Endothelial cell of umbilical vein (primary cell): Measurements from ENCODE around the gene ITGB8. TPM values are rescaled to one million over a fixed set of nuclear protein-coding genes. Genes with fewer than 3 reads are reported as not detected.

Source experiments
- BruUV-seq: library from RNA; stranded (reverse); fragments of 400-500 nt; replicated peaks from 2 replicates; lab custom pipeline; 2021; lab: Mats Ljungman, UMichigan
- CTCF ChIA-PET: fragments of 300-600, 350-600 bp; sonication (Branson Sonifier 250); formaldehyde crosslinking; loops from one replicate; lab custom pipeline; 2021; ENCODE audit warnings: antibody characterized with exemption, inconsistent platforms; lab: Charles Lee
- POLR2A ChIA-PET: fragments of 300-600, 350-600 bp; sonication (Branson Sonifier 250); formaldehyde crosslinking; loops from one replicate; lab custom pipeline; 2021; ENCODE audit warnings: antibody characterized with exemption, inconsistent platforms; lab: Charles Lee
- DNase-seq: peaks from one replicate; pipeline ENCODE4 v3.0.0-alpha.2; 2011; ENCODE audit warnings: low read depth, low spot score
- FAIRE-seq: peaks from 2 replicates; lab custom pipeline; 2011; peaks lifted over from hg19 to GRCh38; lab: Jason Lieb, UNC
- H2AFZ ChIP-seq: 2 replicates; pipeline ENCODE4 v1.6.0; 2012; ENCODE audit warnings: low read depth, low read length, control low read depth, inconsistent platforms
- H3K27ac ChIP-seq: 2 replicates; pipeline ENCODE4 v1.5.1; 2011; ENCODE audit warnings: low read depth, mild to moderate bottlenecking, control low read depth, low read length, moderate library complexity; ENCODE audit not compliant: insufficient read depth
- H3K27me3 ChIP-seq, 2 experiments: 2 replicates each; pipeline versions ENCODE4 v1.6.0 to v1.6.1; 2011; ENCODE audit warnings: low read length in 2 of 2, mixed read lengths in 1 of 2; ENCODE audit not compliant: control insufficient read depth in 2 of 2, insufficient read depth in 2 of 2
- H3K36me3 ChIP-seq, 2 experiments: 2 replicates in 1 of 2; 3 replicates in 1 of 2; pipeline ENCODE4 v1.5.1; 2011; ENCODE audit warnings: low read length in 2 of 2, mild to moderate bottlenecking in 1 of 2, moderate library complexity in 1 of 2; ENCODE audit not compliant: control insufficient read depth in 2 of 2, insufficient read depth in 2 of 2; ENCODE audit errors: extremely low read depth in 1 of 2
- H3K4me1 ChIP-seq: 3 replicates; pipeline ENCODE4 v1.5.1; 2011; ENCODE audit warnings: mild to moderate bottlenecking, low read length; ENCODE audit not compliant: control insufficient read depth, insufficient read depth; ENCODE audit errors: extremely low read depth
- H3K4me2 ChIP-seq: 2 replicates; pipeline ENCODE4 v1.6.1; 2011; ENCODE audit warnings: low read length, control low read depth, mixed read lengths; ENCODE audit not compliant: insufficient read depth
- H3K4me3 ChIP-seq, 3 experiments: fragments of 200-600 bp in 1 of 3; sonication (generic), shearing (Covaris generic) in 1 of 3; replicated peaks in 1 of 3; 2 replicates each; pipeline ENCODE4 v1.5.1; 2011 to 2016; ENCODE audit warnings: control low read depth in 3 of 3, low read length in 3 of 3, mild to moderate bottlenecking in 2 of 3, inconsistent platforms in 1 of 3, low read depth in 1 of 3, moderate library complexity in 1 of 3; ENCODE audit not compliant: insufficient read depth in 1 of 3
- H3K79me2 ChIP-seq: 2 replicates; pipeline ENCODE4 v1.6.0; 2012; ENCODE audit warnings: low read length, inconsistent platforms; ENCODE audit not compliant: control insufficient read depth, insufficient read depth
- H3K9ac ChIP-seq: replicated peaks from 2 replicates; pipeline ENCODE3; 2011; ENCODE audit warnings: low read length, control low read depth; ENCODE audit not compliant: insufficient read depth; ENCODE audit errors: extremely low read depth
- H3K9me1 ChIP-seq: replicated peaks from 3 replicates; pipeline ENCODE4 v1.6.0; 2011; ENCODE audit warnings: mild to moderate bottlenecking, low read length; ENCODE audit not compliant: control insufficient read depth, insufficient read depth; ENCODE audit errors: extremely low read depth
- H3K9me3 ChIP-seq: replicated peaks from 2 replicates; pipeline ENCODE4 v1.5.1; 2012; ENCODE audit warnings: low read length, inconsistent platforms; ENCODE audit not compliant: control insufficient read depth, insufficient read depth
- H4K20me1 ChIP-seq: replicated peaks from 2 replicates; pipeline ENCODE3; 2011; ENCODE audit warnings: mild to moderate bottlenecking, low read length; ENCODE audit not compliant: control insufficient read depth, insufficient read depth; ENCODE audit errors: extremely low read depth
- CTCF ChIP-seq, 2 donors: IDR thresholded peaks; 1 replicate in 1 of 2; 2 replicates in 1 of 2; pipeline ENCODE4 v1.5.1; 2011; ENCODE audit warnings: low read length in 2 of 2, mild to moderate bottlenecking in 2 of 2, moderate library complexity in 2 of 2, control low read depth in 1 of 2, inconsistent platforms in 1 of 2, low read depth in 1 of 2; ENCODE audit not compliant: insufficient read depth in 1 of 2; ENCODE audit errors: extremely low read depth in 1 of 2
- EZH2 ChIP-seq: IDR thresholded peaks from 2 replicates; pipeline ENCODE4 v1.6.1; 2012; ENCODE audit warnings: borderline replicate concordance, low read depth, mild to moderate bottlenecking, moderate library complexity, low read length, inconsistent platforms; ENCODE audit not compliant: severe bottlenecking
- FOS ChIP-seq: IDR thresholded peaks from 2 replicates; pipeline ENCODE4 v1.6.1; 2011; ENCODE audit warnings: mild to moderate bottlenecking, low read length, moderate library complexity, borderline replicate concordance; ENCODE audit not compliant: insufficient read depth
- GATA2 ChIP-seq: IDR thresholded peaks from 2 replicates; pipeline ENCODE4 v1.7.0; 2011; ENCODE audit warnings: low read depth, mild to moderate bottlenecking, moderate library complexity, mixed read lengths, low read length; ENCODE audit not compliant: insufficient read length, insufficient read depth
- JUN ChIP-seq: IDR thresholded peaks from 2 replicates; pipeline ENCODE4 v1.6.1; 2011; ENCODE audit warnings: borderline replicate concordance, low read depth; ENCODE audit not compliant: insufficient read length, insufficient read depth
- MAX ChIP-seq: IDR thresholded peaks from 2 replicates; pipeline ENCODE4 v1.6.1; 2011; ENCODE audit not compliant: insufficient read depth, insufficient read length
- MYC ChIP-seq: IDR thresholded peaks from one replicate; pipeline ENCODE4 v1.6.1; 2011; ENCODE audit warnings: mild to moderate bottlenecking, low read depth, low read length
- POLR2A ChIP-seq: IDR thresholded peaks from 2 replicates; pipeline ENCODE4 v1.6.1; 2012; ENCODE audit warnings: low read depth, mild to moderate bottlenecking, control low read depth, low read length
- POLR2AphosphoS5 ChIP-seq: IDR thresholded peaks from 2 replicates; pipeline ENCODE4 v1.6.1; 2012; ENCODE audit warnings: low read depth, mild to moderate bottlenecking, control low read depth, low read length, moderate library complexity; ENCODE audit not compliant: insufficient read depth
- dilution Hi-C: fragments of 300-500 bp; cut with MboI; formaldehyde crosslinking; loops from one replicate; pipeline ENCODE4 v1.15.0; 2019; ENCODE audit warnings: low sequenced_read_pairs; ENCODE audit not compliant: extremely low pct_ligation_motif_present
- intact Hi-C: fragments of 100-400 bp; cut with micrococcal nuclease; formaldehyde crosslinking; loops from one replicate; pipeline ENCODE4 v1.10.0; 2022
- polyA plus RNA-seq, 4 experiments: library from polyadenylated mRNA; depleted of rRNA in 3 of 4; stranded (reverse) in 3 of 4; unstranded in 1 of 4; fragments of >200 nt; gene quantifications; 2 replicates each; pipeline versions ENCODE4 v1.2.1 to v1.2.3, GENCODE V29; 2011 to 2012; ENCODE audit warnings: missing spikeins in 1 of 4
- total RNA-seq: library from RNA; stranded (reverse); gene quantifications from 2 replicates; pipeline ENCODE4 v1.2.3, GENCODE V29; 2021

Gene ITGB8
- total and polyA plus RNA-seq, 2 donors (not counting 3 experiments of a cell fraction or from before 2014, with no cell fraction given) = 2.9 to 8.2 TPM

- Histone ChIP-seq H3K4me2 (no peak overlapping the region), H3K4me3 (no peak overlapping the region), H3K9me3 (no peaks in the 10 kb centered on the region), H3K4me1 (peaks cover 13% of the 10 kb centered on the region), H2AFZ (no peak overlapping the region), H3K9me1 (no peaks in the 10 kb centered on the region), H3K9ac (no peak overlapping the region), H3K27ac (no peak overlapping the region), H3K36me3 (no peaks in the 10 kb centered on the region), H3K27me3 (no peaks in the 10 kb centered on the region), H4K20me1 (no peaks in the 10 kb centered on the region), H3K79me2 (no peaks in the 10 kb centered on the region)
- dilution Hi-C loops (loop anchor here (25.0 kb wide), 1 partner anchor 99 kb away; the partner anchor contains the start of gene MACC1), intact Hi-C loops (loop anchor here (1.0 to 5.0 kb wide), 8 partner anchors 139 to 598 kb away; no protein-coding TSS in a partner anchor)
- FAIRE-seq = no peak
- no peak for TF ChIP-seq MAX
- no peak for TF ChIP-seq GATA2
- no peak for TF ChIP-seq EZH2
- ChIA-PET POLR2A (no interaction called here), CTCF (interaction anchor here (0.9 to 4.1 kb wide), 33 partner anchors 10 to 603 kb away, joined by 3 to 62 read pairs (median 5); partner anchors contain the start of genes ITGB8 and POLR1F)
- no peak for DNase-seq
- BruUV-seq = no TSS peak
Measured at GRCh38 chr7:20311743-20312042, 19.0 kb upstream of the ITGB8 start.

- Histone ChIP-seq H3K9me3 (no peaks in the 10 kb centered on the region), H3K9me1 (no peaks in the 10 kb centered on the region), H3K9ac (peak overlapping the region; percentile 9), H3K79me2 (no peaks in the 10 kb centered on the region), H2AFZ (peak overlapping the region; percentile 79), H3K4me2 (peak overlapping the region; percentile 11), H4K20me1 (no peaks in the 10 kb centered on the region), H3K36me3 (no peaks in the 10 kb centered on the region), H3K4me3 (no peak overlapping the region), H3K4me1 (peaks cover 6% of the 10 kb centered on the region), H3K27me3 (no peaks in the 10 kb centered on the region), H3K27ac (no peak overlapping the region)
- FAIRE-seq (no peak), DNase-seq (peak; percentile 52)
- TF ChIP-seq GATA2 = no peak
- TF ChIP-seq MYC = no peak
- no peak for TF ChIP-seq POLR2A
- TF ChIP-seq MAX = no peak
- TF ChIP-seq CTCF (IDR thresholded peaks at IDR 0.05; ENCODE audit: extremely low read depth in 1 of 2, insufficient read depth in 1 of 2, low read depth in 1 of 2, low read length in 2 of 2) = no peak
- no peak for TF ChIP-seq POLR2AphosphoS5
- TF ChIP-seq FOS = no peak
- no peak for TF ChIP-seq EZH2
- no peak for TF ChIP-seq JUN
- CTCF ChIA-PET = interaction anchor here (0.8 to 4.1 kb wide), 16 partner anchors 11 to 604 kb away, joined by 3 to 62 read pairs (median 6); partner anchors contain the start of genes ITGB8 and POLR1F
- dilution Hi-C loops (loop anchor here (25.0 kb wide), 1 partner anchor 100 kb away; the partner anchor contains the start of gene MACC1), intact Hi-C loops (loop anchor here (2.0 to 5.0 kb wide), 2 partner anchors 336 to 395 kb away; no protein-coding TSS in a partner anchor)
- no TSS peak for BruUV-seq
- POLR2A ChIA-PET = no interaction called here
Measured at GRCh38 chr7:20312562-20312961, 18.1 kb upstream of the ITGB8 start.
